NCI-H187 (cell line): ENCODE measurements around the gene DBN1.

ENCODE experiments used
- DNase-seq, 2 experiments: peaks; one replicate each; lab custom pipeline; 2025; lab: John Stamatoyannopoulos, UW

Gene DBN1

GRCh38 chr5:177472460-177473442 lies 683 bp downstream of the DBN1 start:
- peak in 1 of 2 experiments; percentile 31 for DNase-seq

DNA sequence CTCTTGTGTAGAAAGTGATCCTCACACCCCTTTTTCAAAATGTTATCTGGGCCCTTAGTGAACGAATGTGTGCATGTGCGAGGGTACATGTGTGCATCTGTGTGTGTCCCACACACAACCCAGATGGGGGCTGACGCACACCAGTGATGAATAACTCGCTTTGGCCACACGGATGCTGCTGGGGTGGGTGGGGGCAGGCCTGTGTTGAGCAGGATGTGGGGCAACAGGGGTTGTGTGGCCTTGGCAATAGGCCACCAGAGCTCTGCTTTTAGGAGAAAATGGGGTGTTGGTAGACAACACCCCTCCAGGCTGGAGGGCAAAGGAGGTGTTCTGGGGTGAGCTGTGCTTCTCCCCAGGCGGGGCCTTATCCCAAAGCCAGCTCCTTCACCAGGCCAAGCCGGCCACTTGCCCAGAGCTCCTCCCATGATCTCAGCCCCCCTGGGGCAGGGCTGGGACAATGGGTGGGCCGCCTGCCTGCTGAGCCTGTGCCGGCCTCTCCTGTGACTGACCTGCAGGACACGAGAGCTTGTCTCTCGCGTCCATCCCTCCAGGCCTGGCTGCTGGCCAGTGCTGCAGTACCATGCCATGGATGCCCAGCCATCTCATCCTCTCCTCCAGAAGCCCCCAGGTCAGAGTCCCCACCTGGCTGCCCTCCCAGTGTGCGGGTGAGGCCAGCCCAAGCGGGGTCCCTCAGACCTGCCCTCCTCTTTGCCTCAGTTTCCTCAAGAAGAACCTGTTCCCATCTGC lies 1.7 kb downstream of the DBN1 start:
- DNase-seq = no peak

- DNase-seq = no peak
These were observed 2.5 kb downstream of the DBN1 start for GRCh38 chr5:177470759-177471536.

GRCh38 chr5:177469750-177470525 lies 3.5 kb downstream of the DBN1 start:
- no peak for DNase-seq

DNA sequence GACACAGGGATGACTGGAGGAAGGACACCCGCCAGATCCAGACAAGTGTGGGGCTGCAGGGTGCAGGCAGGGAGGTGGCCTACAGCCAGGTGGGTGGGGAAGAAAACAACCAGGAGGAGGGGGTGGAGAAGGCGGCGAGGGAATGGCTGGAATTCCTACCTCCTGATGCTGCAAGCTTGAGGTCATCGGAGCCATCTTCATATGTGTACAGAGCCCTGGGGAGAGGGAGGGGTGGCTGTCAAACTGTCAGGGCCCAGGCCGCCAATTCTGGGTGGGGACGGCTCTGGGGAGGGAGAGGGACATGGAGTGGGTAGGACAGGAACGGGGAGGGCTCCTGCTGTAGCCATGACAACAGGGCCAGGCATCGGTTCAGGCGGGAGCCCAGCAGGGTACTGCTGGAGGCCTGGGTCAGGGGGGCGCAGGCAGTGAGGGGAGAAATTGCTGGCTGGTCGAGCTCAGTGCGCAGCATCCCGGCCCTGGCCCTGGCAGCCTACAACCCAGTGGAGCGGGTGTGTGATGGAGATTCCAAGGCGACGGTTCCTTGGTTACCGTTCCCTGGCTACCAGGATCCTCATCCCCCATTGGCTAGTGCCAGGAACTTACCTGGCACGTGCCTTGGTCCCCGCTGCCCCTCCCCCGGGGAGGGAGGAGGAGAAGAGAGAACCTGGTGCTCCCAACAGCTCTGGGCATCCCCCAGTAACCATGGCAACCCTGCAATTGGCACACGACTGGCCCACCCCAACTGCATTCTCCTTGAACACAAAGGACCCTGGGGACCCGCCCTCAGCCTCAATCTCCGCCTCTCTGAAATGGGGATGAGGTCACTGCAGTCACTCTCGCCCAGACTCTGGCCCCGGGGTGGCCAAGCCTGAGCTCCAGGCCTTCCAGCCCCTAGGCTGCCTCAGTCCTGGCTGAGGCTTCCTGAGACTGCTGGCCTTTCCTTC lies 4.5 kb downstream of the DBN1 start:
- DNase-seq = no peak

DNA sequence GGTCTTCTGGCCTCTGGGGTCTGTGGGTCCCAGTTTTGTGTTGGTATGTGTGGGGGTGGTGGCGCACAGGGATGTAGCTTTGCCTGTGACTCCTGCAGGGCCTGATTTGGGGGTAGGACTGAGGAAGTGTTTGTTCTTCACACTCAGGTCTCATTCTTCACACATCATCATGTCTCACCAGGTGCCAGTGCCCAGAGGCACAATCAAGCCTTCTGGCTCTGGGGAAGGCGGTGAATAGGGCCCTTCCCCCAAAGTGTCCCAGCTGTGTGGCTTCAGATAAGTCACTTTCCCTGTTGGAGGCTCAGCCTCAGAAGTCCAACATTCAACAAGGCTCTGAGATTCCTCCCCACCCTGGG lies 5.1 kb downstream of the DBN1 start:
- DNase-seq = no peak

GRCh38 chr5:177467436-177467835 lies 6.0 kb downstream of the DBN1 start:
- DNase-seq = no peak

- DNase-seq = no peak
These were observed 6.6 kb downstream of the DBN1 start for GRCh38 chr5:177466861-177467260.

DNA sequence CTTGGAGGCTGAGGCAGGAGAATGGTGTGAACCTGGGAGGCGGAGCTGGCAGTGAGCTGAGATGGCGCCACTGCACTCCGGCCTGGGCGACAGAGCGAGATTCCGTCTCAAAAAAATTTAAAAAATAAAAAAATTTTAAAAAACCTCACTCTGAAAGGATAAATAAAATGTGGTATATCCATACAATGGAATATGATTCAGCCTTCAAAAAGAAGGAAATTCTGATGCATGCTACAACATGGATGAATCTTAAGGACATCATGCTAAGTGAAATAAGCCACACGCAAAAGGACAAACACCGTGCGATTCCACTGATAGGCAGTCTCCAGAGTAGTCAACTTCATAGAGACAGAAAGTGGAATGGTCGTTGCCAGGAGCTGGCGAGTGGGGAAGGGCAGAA lies 8.4 kb downstream of the DBN1 start:
- no peak for DNase-seq

- no peak for DNase-seq
These were observed 11.3 kb downstream of the DBN1 start for GRCh38 chr5:177462021-177462670.

DNA sequence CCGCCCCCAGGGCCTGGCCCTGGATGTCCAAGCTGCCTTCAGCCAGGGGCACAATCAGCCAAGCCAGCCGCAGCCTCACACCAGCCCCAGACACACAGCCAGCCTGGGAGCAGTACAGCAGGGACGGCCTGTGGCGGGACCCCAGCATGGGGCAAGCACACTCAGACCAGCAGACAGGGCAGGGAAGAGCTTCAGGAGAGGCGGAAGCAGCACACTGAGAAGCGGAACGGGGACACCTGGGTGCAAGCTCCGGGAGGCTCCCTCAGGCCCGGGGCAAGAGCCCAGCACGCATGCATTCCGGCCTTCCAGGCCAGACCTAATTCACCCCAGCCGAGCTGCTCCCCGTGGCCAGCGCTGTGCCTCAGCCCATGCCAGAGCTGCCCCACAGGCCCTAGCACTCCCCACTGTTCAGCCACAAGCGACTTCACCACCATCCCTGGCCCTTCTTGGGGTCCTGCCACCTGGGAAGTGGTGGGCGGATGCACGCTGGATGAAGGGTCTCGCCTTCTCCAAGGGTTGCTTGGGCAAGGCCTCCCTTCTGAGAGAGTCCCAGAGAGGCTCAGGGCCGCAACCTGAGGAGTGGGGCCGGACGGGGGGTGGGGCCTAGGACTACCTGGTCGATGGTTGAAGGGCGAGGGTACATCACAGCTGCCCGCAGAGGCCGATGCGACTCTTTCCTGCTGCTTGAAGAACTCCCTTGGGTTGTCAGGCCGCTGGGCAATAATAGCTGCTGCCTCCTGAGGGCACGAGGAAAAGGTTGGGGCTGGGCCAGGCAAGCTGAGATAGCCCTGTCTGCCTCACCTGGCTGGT lies 13.4 kb downstream of the DBN1 start:
- DNase-seq = no peak

- DNase-seq = no peak
These were observed 14.1 kb downstream of the DBN1 start for GRCh38 chr5:177459357-177459756.

- no peak for DNase-seq
These were observed 14.5 kb downstream of the DBN1 start for GRCh38 chr5:177458912-177459350.

DNA sequence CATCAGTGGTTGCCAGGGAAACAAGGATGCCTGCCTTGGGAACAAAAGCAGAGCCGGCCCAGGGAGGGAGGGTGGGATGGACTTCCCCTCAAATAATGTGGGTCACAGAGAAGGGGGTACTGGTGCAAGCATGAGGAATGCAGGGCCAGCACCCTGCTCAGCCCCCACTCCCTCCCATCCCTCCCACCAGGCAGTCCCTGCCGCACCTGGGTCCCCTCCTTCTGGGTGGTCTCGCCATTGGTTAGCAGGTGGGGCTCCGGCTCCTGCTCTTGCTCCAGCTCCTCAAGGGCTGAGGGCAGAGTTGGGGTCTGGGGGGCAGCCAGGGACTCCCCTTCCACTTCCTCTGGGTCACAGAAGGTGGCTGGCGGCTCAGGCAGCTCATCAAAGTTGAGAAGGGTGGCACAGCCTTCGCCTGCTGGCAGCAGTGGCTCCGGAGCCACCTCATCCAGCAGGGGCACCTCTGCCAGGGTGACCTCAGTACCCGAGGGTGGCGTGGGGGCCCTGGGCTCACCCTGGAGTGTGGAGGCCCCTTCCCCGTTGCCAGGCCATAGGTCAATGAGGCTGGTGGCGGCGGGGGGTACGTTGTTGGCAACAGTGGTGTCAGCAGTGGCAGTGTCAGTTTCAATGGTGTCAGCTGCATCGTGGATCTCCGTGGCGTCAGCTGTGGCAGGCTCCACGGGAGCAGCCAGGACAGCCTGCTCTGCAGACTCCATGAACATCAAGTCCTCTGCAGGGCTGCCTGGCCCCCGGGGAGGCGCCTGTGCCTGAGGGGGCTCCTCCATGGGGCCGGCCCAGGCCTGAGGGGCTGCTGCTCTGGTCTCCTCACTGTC lies 15.4 kb downstream of the DBN1 start:
- DNase-seq = no peak

DNA sequence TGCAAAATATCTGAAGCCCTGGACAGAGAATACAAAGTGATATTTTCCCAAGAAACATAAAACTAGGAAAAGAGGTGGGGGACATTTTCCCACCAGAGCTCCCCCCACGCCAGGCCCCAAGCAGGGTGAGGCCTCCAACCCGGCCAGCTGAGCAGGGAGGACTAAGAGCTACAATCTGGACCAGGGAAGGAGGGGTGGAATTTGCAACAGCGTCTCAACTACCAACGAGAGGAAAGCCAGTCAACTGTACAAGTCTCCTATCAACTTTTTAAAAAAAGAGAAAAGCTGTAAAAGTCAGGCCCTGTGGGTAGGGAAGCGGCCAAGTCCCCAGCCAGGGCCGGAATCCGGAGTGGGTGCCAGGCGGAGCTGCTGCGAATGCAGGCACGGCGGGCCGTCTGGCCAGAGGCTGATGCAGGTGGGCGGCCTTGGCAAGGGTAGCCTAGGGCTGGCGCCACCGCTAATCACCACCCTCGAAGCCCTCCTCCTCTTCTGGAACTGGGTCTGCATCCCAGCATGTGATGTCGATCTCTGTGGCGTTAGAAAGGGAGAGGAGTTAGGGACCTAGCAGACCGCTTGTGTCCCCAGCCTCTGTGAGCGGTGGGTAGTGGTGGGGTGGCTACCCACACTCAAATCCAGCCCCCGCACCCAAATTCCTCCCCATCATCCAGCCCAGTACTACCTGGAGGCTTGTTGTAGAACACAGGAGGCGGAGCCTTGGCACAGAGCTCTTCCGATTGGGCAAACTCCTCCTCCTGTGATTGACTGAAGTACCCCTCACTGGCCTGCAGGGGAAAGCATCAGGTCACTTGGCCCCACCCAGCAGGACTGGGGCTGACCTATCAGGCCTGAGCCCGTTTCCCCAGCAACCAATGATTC lies 16.2 kb downstream of the DBN1 start:
- DNase-seq = peak; percentile 13 to 74

- no peak for DNase-seq
These were observed 16.9 kb downstream of the DBN1 start for GRCh38 chr5:177456591-177456964.
